ENCODE results near the gene MARCKS. TPM values are rescaled to one million over a fixed set of nuclear protein-coding genes. Genes with fewer than 3 reads are reported as not detected.

The MARCKS gene
- total and polyA plus RNA-seq, 10 of the 15 experiments (the other 5 are each of a cell fraction or from before 2014, with no cell fraction given), result 29.0 to 164 (median 74.5) TPM

- no peak overlapping the region for H2AFZ ChIP-seq (ENCODE audit: control insufficient read depth, low read depth, low read length)
- no peak overlapping the region for H3K27ac ChIP-seq (ENCODE audit: control insufficient read depth, insufficient read depth)
- RAD21 ChIA-PET (ENCODE audit: unreplicated experiment), result no interaction called here
- H3K36me3 ChIP-seq (ENCODE audit: control insufficient read depth in 2 of 2, insufficient read depth in 2 of 2, low read length in 1 of 2), result no peaks in the 10 kb centered on the region
- BruUV-seq (replicated peaks), result no TSS peak
- no peak overlapping the region for H3K4me2 ChIP-seq (ENCODE audit: control insufficient read depth, insufficient read depth)
- CTCF ChIA-PET, result no interaction called here
- DNase-seq (ENCODE audit: low read depth, low spot score) (no peak), ATAC-seq (no peak), FAIRE-seq (no peak)
- no peak overlapping the region for H3K4me3 ChIP-seq
- no peaks in the 10 kb centered on the region for H3K79me2 ChIP-seq (ENCODE audit: control insufficient read depth, insufficient read depth, low read length)
- no peaks in the 10 kb centered on the region for H3K27me3 ChIP-seq (replicated peaks in 1 of 2; ENCODE audit: control insufficient read depth in 2 of 2, insufficient read depth in 2 of 2, low read length in 1 of 2)
- no peaks in the 10 kb centered on the region for H3K4me1 ChIP-seq (ENCODE audit: control insufficient read depth, insufficient read depth, low read length)
- H3K9me3 ChIP-seq (replicated peaks; ENCODE audit: control insufficient read depth, insufficient read depth, low read length), result no peaks in the 10 kb centered on the region
- SMC1A ChIA-PET (ENCODE audit: uncharacterized antibody, unreplicated experiment), result no interaction called here
- intact Hi-C loops (cut with micrococcal nuclease; ENCODE audit: unreplicated experiment) (no loop called here), in situ Hi-C loops (cut with MboI) (loop anchor here (10.0 kb wide), 2 partner anchors 692 to 1112 kb away; no protein-coding TSS in a partner anchor)
- H3K9ac ChIP-seq (ENCODE audit: control insufficient read depth, insufficient read depth, low read length), result no peak overlapping the region
- WGBS (ENCODE audit: insufficient coverage, insufficient replicate concordance, low lambda C conversion rate, missing lambda C conversion rate), result 89% methylated on average over 1 of the region's 1 CpG
- H4K20me1 ChIP-seq (ENCODE audit: control insufficient read depth, insufficient read depth), result no peaks in the 10 kb centered on the region
- POLR2A ChIA-PET, result no interaction called here
- TF ChIP-seq BACH1 (IDR thresholded peaks at IDR 0.05; ENCODE audit: borderline replicate concordance), result no peak
- no peak for TF ChIP-seq NFIC (IDR thresholded peaks at IDR 0.05; ENCODE audit: low read depth, low read length)
- TF ChIP-seq ZNF687 (IDR thresholded peaks at IDR 0.05), result no peak
- no peak for TF ChIP-seq ZBTB4 (CRISPR knock-in tag; IDR thresholded peaks at IDR 0.05)
- no peak for TF ChIP-seq REST (IDR thresholded peaks at IDR 0.05; ENCODE audit: low read depth, low read length)
- no peak for TF ChIP-seq MEF2B (IDR thresholded peaks at IDR 0.05; ENCODE audit: partially characterized antibody, poor library complexity, severe bottlenecking)
- no peak for TF ChIP-seq CREB1 (IDR thresholded peaks at IDR 0.05; ENCODE audit: low read depth)
- no peak for TF ChIP-seq YY1 (IDR thresholded peaks at IDR 0.05; ENCODE audit: low read depth, low read length)
- no peak for TF ChIP-seq ZSCAN29 (IDR thresholded peaks at IDR 0.05)
- no peak for TF ChIP-seq CHD4 (IDR thresholded peaks at IDR 0.05)
- no peak for TF ChIP-seq SPI1 (IDR thresholded peaks at IDR 0.05; ENCODE audit: borderline replicate concordance, insufficient read depth, low read depth, low read length)
- TF ChIP-seq EP300 (IDR thresholded peaks at IDR 0.05; ENCODE audit: borderline replicate concordance in 1 of 2, control insufficient read depth in 1 of 2, low read depth in 2 of 2, low read length in 2 of 2), result no peak
- TF ChIP-seq ELK1 (IDR thresholded peaks at IDR 0.05; ENCODE audit: low read depth, low read length), result no peak
Observed at GRCh38 chr6:113886512-113886911, 29.4 kb downstream of the MARCKS start.
